HepG2 (cell line): ENCODE data around the gene VILL. TPM values are rescaled to one million over a fixed set of nuclear protein-coding genes. Genes with fewer than 3 reads are reported as not detected.

Experiments
- BHLHE40 ChIP-seq: IDR thresholded peaks from 2 replicates; pipeline ENCODE4 v1.6.1; 2011; ENCODE audit warnings: low read length, improper control_type of control experiment
- BORCS8-MEF2B ChIP-seq: sonication (generic); formaldehyde crosslinking; IDR thresholded peaks from 2 replicates; pipeline ENCODE4 v1.8.0; 2022; ENCODE audit warnings: mild to moderate bottlenecking, missing genetic modification reagents
- KAT8 ChIP-seq: IDR thresholded peaks from 2 replicates; pipeline ENCODE4 v1.6.1; 2016; ENCODE audit warnings: missing genetic modification reagents, missing compliant biosample characterization
- KDM5A ChIP-seq: fragments of 200-600 bp; sonication (generic); IDR thresholded peaks from 2 replicates; pipeline ENCODE4 v1.7.0; 2018; ENCODE audit warnings: antibody characterized with exemption, mild to moderate bottlenecking, low read length, borderline replicate concordance
- MYNN ChIP-seq: sonication (generic); formaldehyde crosslinking; IDR thresholded peaks from 2 replicates; pipeline ENCODE4 v1.4.0; 2020; ENCODE audit warnings: mild to moderate bottlenecking, low read depth, missing genetic modification reagents
- SNAPC4 ChIP-seq: sonication (generic); formaldehyde crosslinking; IDR thresholded peaks from 2 replicates; pipeline ENCODE4 v1.4.0; 2020; ENCODE audit warnings: mild to moderate bottlenecking, missing genetic modification reagents
- TBL1XR1 ChIP-seq: fragments of 150-350 bp; IDR thresholded peaks from 2 replicates; pipeline ENCODE4 v1.6.1; 2014; ENCODE audit warnings: borderline replicate concordance, low read length; ENCODE audit not compliant: partially characterized antibody
- TRIM24 ChIP-seq: sonication (generic); formaldehyde crosslinking; IDR thresholded peaks from 2 replicates; pipeline ENCODE4 v1.8.0; 2022; ENCODE audit warnings: mild to moderate bottlenecking, missing genetic modification reagents
- ZBTB43 ChIP-seq: sonication (generic); formaldehyde crosslinking; conservative IDR thresholded peaks from 2 replicates; pipeline ENCODE4 v1.4.0; 2020; ENCODE audit warnings: missing genetic modification reagents
- ZFY ChIP-seq: sonication (generic); formaldehyde crosslinking; IDR thresholded peaks from 2 replicates; pipeline ENCODE4 v1.4.0; 2020; ENCODE audit warnings: missing genetic modification reagents
- ZNF12 ChIP-seq: sonication (generic); formaldehyde crosslinking; IDR thresholded peaks from 2 replicates; pipeline ENCODE4 v1.5.0; 2020; ENCODE audit warnings: missing genetic modification reagents
- ZNF460 ChIP-seq: sonication (generic); formaldehyde crosslinking; IDR thresholded peaks from 2 replicates; pipeline ENCODE4 v1.5.1; 2020; ENCODE audit warnings: missing genetic modification reagents, mild to moderate bottlenecking, borderline replicate concordance
- ZNF746 ChIP-seq: sonication (generic); formaldehyde crosslinking; IDR thresholded peaks from 2 replicates; pipeline ENCODE4 v1.8.0; 2022; ENCODE audit warnings: mild to moderate bottlenecking, missing genetic modification reagents
- ZNF781 ChIP-seq: sonication (generic); formaldehyde crosslinking; IDR thresholded peaks from 2 replicates; pipeline ENCODE4 v1.5.1; 2020; ENCODE audit warnings: borderline replicate concordance, mild to moderate bottlenecking, missing genetic modification reagents; ENCODE audit errors: not compliant biosample characterization
- polyA plus RNA-seq, 8 experiments: library from polyadenylated mRNA; depleted of rRNA in 3 of 8; stranded (reverse) in 7 of 8; unstranded in 1 of 8; fragments of >200 nt; fragmentation: Illumina TruSeq in 4 of 8; extraction: Trizol in 4 of 8; gene quantifications; 2 replicates each; pipeline versions ENCODE4 v1.2.1 to v1.2.3, GENCODE V29; 2011 to 2016; ENCODE audit warnings: low read depth in 4 of 8, missing spikeins in 1 of 8, mixed read lengths in 1 of 8; ENCODE audit not compliant: insufficient read depth in 1 of 8
- total RNA-seq, 5 experiments: library from RNA; depleted of rRNA; stranded (reverse); fragments of >200 nt; fragmentation: Illumina TruSeq; extraction: Trizol; gene quantifications; 2 replicates each; pipeline ENCODE4 v1.2.3, GENCODE V29; 2016; ENCODE audit warnings: low read depth in 1 of 5
- TF ChIP-seq, protein P1 (sequence below): sonication (generic); formaldehyde crosslinking; IDR thresholded peaks from 2 replicates; pipeline ENCODE4 v1.4.0; 2020; ENCODE audit warnings: missing genetic modification reagents, mild to moderate bottlenecking, borderline replicate concordance
- TF ChIP-seq, protein P2 (sequence below): sonication (generic); formaldehyde crosslinking; IDR thresholded peaks from 2 replicates; pipeline ENCODE4 v1.8.1; 2022; ENCODE audit warnings: low read depth, mild to moderate bottlenecking, missing genetic modification reagents

Gene VILL
- total and polyA plus RNA-seq, 2 of the 13 experiments (the other 11 are each of a cell fraction or from before 2014, with no cell fraction given): 3.2 to 5.3 TPM

- no peak; the same call in 1 of the 2 replicates for TF ChIP-seq BORCS8-MEF2B (CRISPR knock-in tag)
- TF ChIP-seq ZNF746 (CRISPR knock-in tag): no peak; the same call in 1 of the 2 replicates
- TF ChIP-seq SNAPC4 (CRISPR knock-in tag): 0 out of 2 replicates have a peak, but pooled peaks have one; percentile 22
- no peak for TF ChIP-seq ZNF460 (CRISPR knock-in tag)
- TF ChIP-seq ZFY: no peak
- TF ChIP-seq, protein P1, sequence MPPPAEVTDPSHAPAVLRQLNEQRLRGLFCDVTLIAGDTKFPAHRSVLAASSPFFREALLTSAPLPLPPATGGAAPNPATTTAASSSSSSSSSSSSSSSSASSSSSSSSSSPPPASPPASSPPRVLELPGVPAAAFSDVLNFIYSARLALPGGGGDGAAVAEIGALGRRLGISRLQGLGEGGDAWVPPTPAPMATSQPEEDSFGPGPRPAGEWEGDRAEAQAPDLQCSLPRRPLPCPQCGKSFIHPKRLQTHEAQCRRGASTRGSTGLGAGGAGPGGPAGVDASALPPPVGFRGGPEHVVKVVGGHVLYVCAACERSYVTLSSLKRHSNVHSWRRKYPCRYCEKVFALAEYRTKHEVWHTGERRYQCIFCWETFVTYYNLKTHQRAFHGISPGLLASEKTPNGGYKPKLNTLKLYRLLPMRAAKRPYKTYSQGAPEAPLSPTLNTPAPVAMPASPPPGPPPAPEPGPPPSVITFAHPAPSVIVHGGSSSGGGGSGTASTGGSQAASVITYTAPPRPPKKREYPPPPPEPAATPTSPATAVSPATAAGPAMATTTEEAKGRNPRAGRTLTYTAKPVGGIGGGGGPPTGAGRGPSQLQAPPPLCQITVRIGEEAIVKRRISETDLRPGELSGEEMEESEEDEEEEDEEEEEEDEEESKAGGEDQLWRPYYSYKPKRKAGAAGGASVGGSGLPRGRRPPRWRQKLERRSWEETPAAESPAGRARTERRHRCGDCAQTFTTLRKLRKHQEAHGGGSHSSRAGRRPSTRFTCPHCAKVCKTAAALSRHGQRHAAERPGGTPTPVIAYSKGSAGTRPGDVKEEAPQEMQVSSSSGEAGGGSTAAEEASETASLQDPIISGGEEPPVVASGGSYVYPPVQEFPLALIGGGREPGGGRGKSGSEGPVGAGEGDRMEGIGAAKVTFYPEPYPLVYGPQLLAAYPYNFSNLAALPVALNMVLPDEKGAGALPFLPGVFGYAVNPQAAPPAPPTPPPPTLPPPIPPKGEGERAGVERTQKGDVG: no peak
- no peak for TF ChIP-seq TRIM24 (CRISPR knock-in tag)
- TF ChIP-seq BHLHE40: peak; percentile 69
- TF ChIP-seq KAT8 (CRISPR knock-in tag): peak; percentile 2; the same call in 1 of the 2 replicates
- TF ChIP-seq, protein P2, sequence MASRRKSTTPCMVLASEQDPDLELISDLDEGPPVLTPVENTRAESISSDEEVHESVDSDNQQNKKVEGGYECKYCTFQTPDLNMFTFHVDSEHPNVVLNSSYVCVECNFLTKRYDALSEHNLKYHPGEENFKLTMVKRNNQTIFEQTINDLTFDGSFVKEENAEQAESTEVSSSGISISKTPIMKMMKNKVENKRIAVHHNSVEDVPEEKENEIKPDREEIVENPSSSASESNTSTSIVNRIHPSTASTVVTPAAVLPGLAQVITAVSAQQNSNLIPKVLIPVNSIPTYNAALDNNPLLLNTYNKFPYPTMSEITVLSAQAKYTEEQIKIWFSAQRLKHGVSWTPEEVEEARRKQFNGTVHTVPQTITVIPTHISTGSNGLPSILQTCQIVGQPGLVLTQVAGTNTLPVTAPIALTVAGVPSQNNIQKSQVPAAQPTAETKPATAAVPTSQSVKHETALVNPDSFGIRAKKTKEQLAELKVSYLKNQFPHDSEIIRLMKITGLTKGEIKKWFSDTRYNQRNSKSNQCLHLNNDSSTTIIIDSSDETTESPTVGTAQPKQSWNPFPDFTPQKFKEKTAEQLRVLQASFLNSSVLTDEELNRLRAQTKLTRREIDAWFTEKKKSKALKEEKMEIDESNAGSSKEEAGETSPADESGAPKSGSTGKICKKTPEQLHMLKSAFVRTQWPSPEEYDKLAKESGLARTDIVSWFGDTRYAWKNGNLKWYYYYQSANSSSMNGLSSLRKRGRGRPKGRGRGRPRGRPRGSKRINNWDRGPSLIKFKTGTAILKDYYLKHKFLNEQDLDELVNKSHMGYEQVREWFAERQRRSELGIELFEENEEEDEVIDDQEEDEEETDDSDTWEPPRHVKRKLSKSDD (CRISPR knock-in tag): no peak; the same call in 1 of the 2 replicates
- TF ChIP-seq ZBTB43: peak; percentile 87
- TF ChIP-seq ZNF781 (CRISPR knock-in tag): no peak
- no peak; the same call in 1 of the 2 replicates for TF ChIP-seq MYNN (CRISPR knock-in tag)
- no peak for TF ChIP-seq KDM5A
- no peak for TF ChIP-seq TBL1XR1
- no peak for TF ChIP-seq ZNF12 (CRISPR knock-in tag)
Observed at GRCh38 chr3:38004415-38005075, 14.0 kb downstream of the VILL start (continued).
